K562 (cell line): ENCODE results near the gene SEMA5A. TPM values are rescaled to one million over a fixed set of nuclear protein-coding genes. Genes with fewer than 3 reads are reported as not detected.

Experiments
- ATAC-seq: fragments of 200-7000 bp; cut with Tn5 transposase; 3 replicates; pipeline ENCODE4 v1.9.1; 2020; ENCODE audit warnings: moderate library complexity
- BruUV-seq: library from RNA; stranded (reverse); fragments of 400-500 nt; replicated peaks from 2 replicates; lab custom pipeline; 2021; lab: Mats Ljungman, UMichigan
- CTCF ChIA-PET: fragments of 300-600 bp; formaldehyde crosslinking; extraction: SDS; loops from one replicate; lab custom pipeline; 2021; ENCODE audit warnings: low intra/inter-chr PET ratio; lab: Yijun Ruan, JAX
- POLR2A ChIA-PET: fragments of 300-600, 350-650 bp; sonication (Branson Sonifier 250); formaldehyde crosslinking; extraction: SDS; loops from one replicate; lab custom pipeline; 2021; ENCODE audit warnings: antibody characterized with exemption, inconsistent platforms; lab: Yijun Ruan, JAX
- DNase-seq, 4 experiments: peaks; one replicate each; pipeline versions ENCODE4 v3.0.0 to v3.0.0-alpha.2; 2011 to 2018; ENCODE audit warnings: low spot score in 3 of 4, mixed read lengths in 3 of 4; ENCODE audit errors: extremely low read depth in 1 of 4
- FAIRE-seq: peaks from 2 replicates; lab custom pipeline; 2011; peaks lifted over from hg19 to GRCh38; lab: Jason Lieb, UNC
- H2AFZ ChIP-seq: 2 replicates; pipeline ENCODE4 v1.6.0; 2011; ENCODE audit warnings: low read depth, low read length, control low read depth, inconsistent platforms
- H3K27ac ChIP-seq: fragments of 200-600 bp; 3 replicates; pipeline ENCODE4 v1.8.0; 2011; ENCODE audit warnings: low read depth, mild to moderate bottlenecking, control low read depth, inconsistent platforms, low read length, moderate library complexity, mixed read lengths; ENCODE audit errors: extremely low read depth
- H3K27me3 ChIP-seq, 2 experiments: fragments of 300-600 bp in 1 of 2; 2 replicates in 1 of 2; 3 replicates in 1 of 2; pipeline versions ENCODE4 v1.6.0 to v1.8.0; 2011; ENCODE audit warnings: inconsistent platforms in 2 of 2, low read length in 2 of 2, mild to moderate bottlenecking in 1 of 2, mixed read lengths in 1 of 2, moderate library complexity in 1 of 2; ENCODE audit not compliant: control insufficient read depth in 2 of 2, insufficient read depth in 2 of 2
- H3K36me3 ChIP-seq: fragments of 300-600 bp; 3 replicates; pipeline ENCODE4 v1.8.0; 2011; ENCODE audit warnings: mild to moderate bottlenecking, low read length, inconsistent platforms; ENCODE audit not compliant: control insufficient read depth, insufficient read depth
- H3K4me1 ChIP-seq, 2 experiments: fragments of 200-600 bp in 1 of 2; replicated peaks in 1 of 2; 2 replicates in 1 of 2; 3 replicates in 1 of 2; pipeline versions ENCODE4 v1.5.1 to v1.8.0; 2011; ENCODE audit warnings: inconsistent platforms in 2 of 2, low read length in 2 of 2, mild to moderate bottlenecking in 1 of 2, mixed read lengths in 1 of 2, moderate library complexity in 1 of 2; ENCODE audit not compliant: control insufficient read depth in 2 of 2, insufficient read depth in 2 of 2
- H3K4me2 ChIP-seq: 2 replicates; pipeline ENCODE4 v1.6.1; 2011; ENCODE audit warnings: low read length, control low read depth, inconsistent platforms, mixed read lengths; ENCODE audit not compliant: insufficient read depth
- H3K4me3 ChIP-seq: fragments of 200-600 bp; sonication (generic), shearing (Covaris generic); 2 replicates; pipeline ENCODE4 v1.5.1; 2016; ENCODE audit warnings: control low read depth, inconsistent platforms
- H3K79me2 ChIP-seq: fragments of 200-600 bp; 3 replicates; pipeline ENCODE4 v1.8.0; 2011; ENCODE audit warnings: low read length, inconsistent platforms; ENCODE audit not compliant: control insufficient read depth, insufficient read depth
- H3K9ac ChIP-seq, 2 experiments: 2 replicates each; pipeline versions ENCODE4 v1.6.0 to v1.6.1; 2011; ENCODE audit warnings: low read depth in 2 of 2, low read length in 2 of 2, control low read depth in 1 of 2, inconsistent platforms in 1 of 2, mild to moderate bottlenecking in 1 of 2, mixed read lengths in 1 of 2; ENCODE audit not compliant: insufficient read depth in 1 of 2
- H3K9me1 ChIP-seq: one replicate; pipeline ENCODE4 v1.6.0; 2011; ENCODE audit warnings: inconsistent platforms, mild to moderate bottlenecking, low read length, moderate library complexity; ENCODE audit not compliant: control insufficient read depth, insufficient read depth
- H3K9me3 ChIP-seq: replicated peaks from 2 replicates; pipeline ENCODE4 v1.5.1; 2011; ENCODE audit warnings: low read depth, low read length, inconsistent platforms; ENCODE audit not compliant: control insufficient read depth, insufficient read depth
- H4K20me1 ChIP-seq: replicated peaks from 2 replicates; pipeline ENCODE4 v1.6.1; 2011; ENCODE audit warnings: low read length, inconsistent platforms, mixed read lengths; ENCODE audit not compliant: control insufficient read depth, insufficient read depth
- HINFP ChIP-seq: fragments of 450-650 bp; conservative IDR thresholded peaks from 2 replicates; pipeline ENCODE4 v1.6.1; 2016; ENCODE audit warnings: missing genetic modification characterization, low read depth, mild to moderate bottlenecking, control low read depth, missing compliant biosample characterization
- MIER1 ChIP-seq: fragments of 450-650 bp; IDR thresholded peaks from 2 replicates; pipeline ENCODE4 v1.6.1; 2016; ENCODE audit warnings: antibody characterized with exemption, mild to moderate bottlenecking, low read depth
- SETDB1 ChIP-seq: IDR thresholded peaks from one replicate; pipeline ENCODE4 v1.6.1; 2012; ENCODE audit warnings: low read length, control low read depth, inconsistent platforms
- TRIM24 ChIP-seq, 2 experiments: fragments of 450-650 bp; IDR thresholded peaks; 2 replicates each; pipeline ENCODE4 v1.6.1; 2016
- U2AF1 ChIP-seq: fragments of 200-400 bp; formaldehyde crosslinking; optimal IDR thresholded peaks from 2 replicates; pipeline ENCODE3; 2017; ENCODE audit warnings: mild to moderate bottlenecking, low read depth, low read length, moderate library complexity
- ZNF277 ChIP-seq: fragments of 250-450 bp; sonication (Bioruptor Pico); IDR thresholded peaks from 2 replicates; pipeline ENCODE4 v1.8.0; 2022; ENCODE audit warnings: inconsistent platforms, mild to moderate bottlenecking, moderate library complexity, borderline replicate concordance
- ZNF780A ChIP-seq: fragments of 250-450 bp; sonication (Bioruptor Pico); IDR thresholded peaks from 2 replicates; pipeline ENCODE4 v1.5.0; 2021; ENCODE audit warnings: mild to moderate bottlenecking
- WGBS: fragments of 100-300 bp; shearing (Covaris generic); methylation state at CpG from one replicate; pipeline ENCODE4 v1.1.6; 2016; ENCODE audit warnings: low coverage, mixed read lengths; ENCODE audit not compliant: insufficient coverage; ENCODE audit errors: missing lambda C conversion rate; 5-methylcytosine and 5-hydroxymethylcytosine counted together
- in situ Hi-C: fragments of 300-500 bp; cut with MboI; formaldehyde crosslinking; loops from 4 replicates; pipeline ENCODE4 v1.15.0; 2018; ENCODE audit warnings: inconsistent platforms, mixed read lengths
- intact Hi-C: fragments of 100-400 bp; cut with micrococcal nuclease; formaldehyde crosslinking; loops from 2 replicates; pipeline ENCODE4 v1.14.2; 2022
- polyA plus RNA-seq, 8 experiments: library from polyadenylated mRNA; depleted of rRNA in 4 of 8; stranded (reverse) in 5 of 8; unstranded in 3 of 8; fragments of >200 nt; fragmentation: Nextera tagmentation in 2 of 8; fragmentation: Illumina TruSeq in 1 of 8; extraction: Ambion mirVana in 2 of 8; extraction: Trizol in 1 of 8; gene quantifications; 2 replicates each; pipeline versions ENCODE4 v1.2.1 to v1.2.3, GENCODE V29; 2011 to 2014; ENCODE audit warnings: inconsistent platforms in 1 of 8, missing spikeins in 1 of 8
- total RNA-seq, 7 experiments: library from RNA; depleted of rRNA in 6 of 7; stranded (reverse); fragments of >200 nt in 6 of 7; fragmentation: Illumina TruSeq in 2 of 7; extraction: Trizol in 2 of 7; gene quantifications; 2 replicates each; pipeline versions ENCODE4 v1.2.1 to v1.2.3, GENCODE V29; 2011 to 2021; ENCODE audit warnings: low replicate concordance in 1 of 7
- TF ChIP-seq, protein P1 (sequence below): fragments of 250-450 bp; sonication (Bioruptor Pico); IDR thresholded peaks from 2 replicates; pipeline ENCODE4 v1.8.0; 2022; ENCODE audit warnings: inconsistent platforms
- TF ChIP-seq, protein P2 (sequence below): fragments of 250-450 bp; sonication (Bioruptor Pico); IDR thresholded peaks from 2 replicates; pipeline ENCODE4 v1.5.0; 2022; ENCODE audit warnings: mild to moderate bottlenecking
- TF ChIP-seq, protein P3 (sequence below): fragments of 200-800 bp; sonication (Bioruptor generic); IDR thresholded peaks from 2 replicates; pipeline ENCODE4 v1.6.1; 2017; ENCODE audit warnings: missing genetic modification characterization, missing compliant biosample characterization

SEMA5A gene
- total and polyA plus RNA-seq, 9 of the 15 experiments (the other 6 are each of a cell fraction or from before 2014, with no cell fraction given), result 0.02 TPM; not detected in 8

DNA sequence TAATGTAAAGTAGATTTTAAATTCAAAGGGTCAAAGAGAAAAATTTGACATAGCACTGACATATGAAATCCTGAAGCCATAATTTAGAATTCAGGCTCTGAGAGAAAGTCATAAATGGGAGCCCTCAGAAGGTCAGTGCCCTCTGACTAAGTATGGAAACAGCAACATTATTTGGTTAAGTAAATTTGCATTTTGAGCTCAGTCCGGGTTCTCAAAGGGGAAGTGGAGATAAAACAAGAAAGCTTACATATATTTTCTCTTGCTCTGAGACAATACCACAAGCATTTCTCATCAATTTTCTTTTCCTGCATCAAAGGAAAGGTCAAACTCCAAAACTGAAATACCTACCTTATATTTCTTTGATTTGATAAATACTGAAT, 348.0 kb downstream of the SEMA5A start:
- no peak overlapping the region for H3K27ac ChIP-seq
- in situ Hi-C loops (no loop called here), intact Hi-C loops (no loop called here)
- BruUV-seq, result no TSS peak
- no peak overlapping the region for H3K4me2 ChIP-seq
- H3K36me3 ChIP-seq, result no peaks in the 10 kb centered on the region
- no peaks in the 10 kb centered on the region for H3K9me3 ChIP-seq
- H3K79me2 ChIP-seq, result no peaks in the 10 kb centered on the region
- no peak for DNase-seq
- POLR2A ChIA-PET, result no interaction called here
- H3K4me3 ChIP-seq, result no peak overlapping the region
- no peak overlapping the region for H3K9ac ChIP-seq
- no peak for FAIRE-seq
- 0% methylated on average over 1 of the region's 1 CpG for WGBS
- H2AFZ ChIP-seq, result no peak overlapping the region
- H3K4me1 ChIP-seq, result no peaks in the 10 kb centered on the region
- H4K20me1 ChIP-seq, result no peaks in the 10 kb centered on the region
- H3K9me1 ChIP-seq, result no peaks in the 10 kb centered on the region
- no peak for ATAC-seq
- CTCF ChIA-PET, result no interaction called here
- no peaks in the 10 kb centered on the region for H3K27me3 ChIP-seq
- TF ChIP-seq ZNF277 (CRISPR knock-in tag) (no peak), U2AF1 (no peak), TRIM24 (IDR thresholded peaks at IDR 0.05) (no peak), HINFP (tag) (no peak), SETDB1 (no peak), ZNF780A (CRISPR knock-in tag) (no peak), MIER1 (no peak)
- TF ChIP-seq, protein P1, sequence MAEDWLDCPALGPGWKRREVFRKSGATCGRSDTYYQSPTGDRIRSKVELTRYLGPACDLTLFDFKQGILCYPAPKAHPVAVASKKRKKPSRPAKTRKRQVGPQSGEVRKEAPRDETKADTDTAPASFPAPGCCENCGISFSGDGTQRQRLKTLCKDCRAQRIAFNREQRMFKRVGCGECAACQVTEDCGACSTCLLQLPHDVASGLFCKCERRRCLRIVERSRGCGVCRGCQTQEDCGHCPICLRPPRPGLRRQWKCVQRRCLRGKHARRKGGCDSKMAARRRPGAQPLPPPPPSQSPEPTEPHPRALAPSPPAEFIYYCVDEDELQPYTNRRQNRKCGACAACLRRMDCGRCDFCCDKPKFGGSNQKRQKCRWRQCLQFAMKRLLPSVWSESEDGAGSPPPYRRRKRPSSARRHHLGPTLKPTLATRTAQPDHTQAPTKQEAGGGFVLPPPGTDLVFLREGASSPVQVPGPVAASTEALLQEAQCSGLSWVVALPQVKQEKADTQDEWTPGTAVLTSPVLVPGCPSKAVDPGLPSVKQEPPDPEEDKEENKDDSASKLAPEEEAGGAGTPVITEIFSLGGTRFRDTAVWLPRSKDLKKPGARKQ (CRISPR knock-in tag), result no peak
- TF ChIP-seq, protein P2, sequence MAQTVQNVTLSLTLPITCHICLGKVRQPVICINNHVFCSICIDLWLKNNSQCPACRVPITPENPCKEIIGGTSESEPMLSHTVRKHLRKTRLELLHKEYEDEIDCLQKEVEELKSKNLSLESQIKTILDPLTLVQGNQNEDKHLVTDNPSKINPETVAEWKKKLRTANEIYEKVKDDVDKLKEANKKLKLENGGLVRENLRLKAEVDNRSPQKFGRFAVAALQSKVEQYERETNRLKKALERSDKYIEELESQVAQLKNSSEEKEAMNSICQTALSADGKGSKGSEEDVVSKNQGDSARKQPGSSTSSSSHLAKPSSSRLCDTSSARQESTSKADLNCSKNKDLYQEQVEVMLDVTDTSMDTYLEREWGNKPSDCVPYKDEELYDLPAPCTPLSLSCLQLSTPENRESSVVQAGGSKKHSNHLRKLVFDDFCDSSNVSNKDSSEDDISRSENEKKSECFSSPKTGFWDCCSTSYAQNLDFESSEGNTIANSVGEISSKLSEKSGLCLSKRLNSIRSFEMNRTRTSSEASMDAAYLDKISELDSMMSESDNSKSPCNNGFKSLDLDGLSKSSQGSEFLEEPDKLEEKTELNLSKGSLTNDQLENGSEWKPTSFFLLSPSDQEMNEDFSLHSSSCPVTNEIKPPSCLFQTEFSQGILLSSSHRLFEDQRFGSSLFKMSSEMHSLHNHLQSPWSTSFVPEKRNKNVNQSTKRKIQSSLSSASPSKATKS, result no peak
- TF ChIP-seq, protein P3, sequence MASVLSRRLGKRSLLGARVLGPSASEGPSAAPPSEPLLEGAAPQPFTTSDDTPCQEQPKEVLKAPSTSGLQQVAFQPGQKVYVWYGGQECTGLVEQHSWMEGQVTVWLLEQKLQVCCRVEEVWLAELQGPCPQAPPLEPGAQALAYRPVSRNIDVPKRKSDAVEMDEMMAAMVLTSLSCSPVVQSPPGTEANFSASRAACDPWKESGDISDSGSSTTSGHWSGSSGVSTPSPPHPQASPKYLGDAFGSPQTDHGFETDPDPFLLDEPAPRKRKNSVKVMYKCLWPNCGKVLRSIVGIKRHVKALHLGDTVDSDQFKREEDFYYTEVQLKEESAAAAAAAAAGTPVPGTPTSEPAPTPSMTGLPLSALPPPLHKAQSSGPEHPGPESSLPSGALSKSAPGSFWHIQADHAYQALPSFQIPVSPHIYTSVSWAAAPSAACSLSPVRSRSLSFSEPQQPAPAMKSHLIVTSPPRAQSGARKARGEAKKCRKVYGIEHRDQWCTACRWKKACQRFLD (CRISPR knock-in tag), result no peak
